Panc1 (cell line): ENCODE measurements around the gene SDC1.

Experiments
- CTCF ChIP-seq: fragments of 450-650 bp; IDR thresholded peaks from 2 replicates; pipeline ENCODE4 v1.5.1; 2017; ENCODE audit warnings: mild to moderate bottlenecking
- POLR2AphosphoS5 ChIP-seq: IDR thresholded peaks from 2 replicates; pipeline ENCODE4 v1.6.1; 2012; ENCODE audit warnings: mild to moderate bottlenecking, low read depth, low read length, moderate library complexity

GRCh38 chr2:20164061-20164733 is 60.7 kb downstream of the SDC1 start:
- TF ChIP-seq CTCF (no peak), POLR2AphosphoS5 (no peak)
